Glomerular visceral epithelial cell (primary cell): ENCODE results near the gene DYNC1I2.
"Not testable (repeated sequence)": the region's sequence is repeated elsewhere in the genome, so short reads cannot be mapped to it uniquely, and the experiment has no call there.

ENCODE experiments used
- DNase-seq: peaks from one replicate; pipeline ENCODE4 v3.0.0-alpha.2; 2016; ENCODE audit errors: extremely low spot score

The DYNC1I2 gene

GRCh38 chr2:171774581-171774980 is 87.3 kb downstream of the DYNC1I2 start:
- DNase-seq: not testable (repeated sequence)

- DNase-seq: no peak
Observed at GRCh38 chr2:171778515-171778914, 91.2 kb downstream of the DYNC1I2 start.

- DNase-seq: no peak
Observed at GRCh38 chr2:171785450-171785849, 98.2 kb downstream of the DYNC1I2 start.

GRCh38 chr2:171787333-171788072 is 100.2 kb downstream of the DYNC1I2 start:
- no peak for DNase-seq

- DNase-seq: no peak
Observed at GRCh38 chr2:171788316-171788993, 101.2 kb downstream of the DYNC1I2 start.

- DNase-seq: no peak
Observed at GRCh38 chr2:171789956-171790355, 102.7 kb downstream of the DYNC1I2 start.

- no peak for DNase-seq
Observed at GRCh38 chr2:171791361-171791760, 104.1 kb downstream of the DYNC1I2 start.

GRCh38 chr2:171792157-171792556 is 104.9 kb downstream of the DYNC1I2 start:
- no peak for DNase-seq

GRCh38 chr2:171792886-171793580 is 105.8 kb downstream of the DYNC1I2 start:
- no peak for DNase-seq

GRCh38 chr2:171793691-171794678 is 106.7 kb downstream of the DYNC1I2 start:
- DNase-seq: no peak

GRCh38 chr2:171794918-171795317 is 107.6 kb downstream of the DYNC1I2 start:
- DNase-seq: no peak
